ENCODE results near the gene SEPTIN11. TPM values are rescaled to one million over a fixed set of nuclear protein-coding genes. Genes with fewer than 3 reads are reported as not detected.
A peak's percentile ranks its signal among the peaks of the same experiment; 100 is the strongest.

The SEPTIN11 gene
- total and polyA plus RNA-seq, 9 of the 15 experiments (the other 6 are each of a cell fraction or from before 2014, with no cell fraction given): 25.7 to 142 (median 84.3) TPM

GRCh38 chr4:76947369-76947768, 2.2 kb upstream of the SEPTIN11 start (continued):
- peak; percentile 36; the same call in 1 of the 2 replicates for TF ChIP-seq REST (IDR thresholded peaks at IDR 0.05; ENCODE audit: borderline replicate concordance)
- no peak for TF ChIP-seq REST (CRISPR knock-in tag; IDR thresholded peaks at IDR 0.05; ENCODE audit: low read depth)
- 0 out of 2 replicates have a peak, but pooled peaks have one; percentile 28 for TF ChIP-seq CREM (IDR thresholded peaks at IDR 0.05; ENCODE audit: low read depth)
- peak; percentile 37; the same call in 1 of the 2 replicates for TF ChIP-seq ETV1 (tag; conservative IDR thresholded peaks at IDR 0.05; ENCODE audit: low read depth)
- TF ChIP-seq E2F1 (CRISPR knock-in tag; IDR thresholded peaks at IDR 0.05): no peak
- 0 out of 2 replicates have a peak, but pooled peaks have one; percentile 3 for TF ChIP-seq ZNF384 (IDR thresholded peaks at IDR 0.05; ENCODE audit: low read depth, low read length)
- 0 out of 2 replicates have a peak, but pooled peaks have one; percentile 10 for TF ChIP-seq ADNP (tag; IDR thresholded peaks at IDR 0.05)
- TF ChIP-seq SMAD4 (CRISPR knock-in tag; conservative IDR thresholded peaks at IDR 0.05): 0 out of 2 replicates have a peak, but pooled peaks have one; percentile 21
- TF ChIP-seq YY1 (IDR thresholded peaks at IDR 0.05; ENCODE audit: borderline replicate concordance in 1 of 3, control insufficient read depth in 1 of 3, extremely low read depth in 1 of 3, insufficient read depth in 3 of 3, insufficient read length in 1 of 3, insufficient replicate concordance in 2 of 3, low read depth in 1 of 3, low read length in 2 of 3): peak in 1 of 3 experiments; percentile 24
- 0 out of 2 replicates have a peak, but pooled peaks have one; percentile 9 for TF ChIP-seq NCOA1 (IDR thresholded peaks at IDR 0.05; ENCODE audit: low read depth)
- TF ChIP-seq L3MBTL2 (IDR thresholded peaks at IDR 0.05): peak; percentile 7; the same call in 1 of the 2 replicates
- TF ChIP-seq ZNF395 (CRISPR knock-in tag; IDR thresholded peaks at IDR 0.05): no peak
- no peak for TF ChIP-seq CREBBP (IDR thresholded peaks at IDR 0.05; ENCODE audit: low read depth, low read length)
